COLO829 (cell line): ENCODE measurements around the gene PSME3.
A peak's percentile ranks its signal among the peaks of the same experiment; 100 is the strongest.

Experiments used
- DNase-seq: peaks from one replicate; pipeline ENCODE4 v3.0.0; 2012; ENCODE audit warnings: low spot score

Gene PSME3, protein sequence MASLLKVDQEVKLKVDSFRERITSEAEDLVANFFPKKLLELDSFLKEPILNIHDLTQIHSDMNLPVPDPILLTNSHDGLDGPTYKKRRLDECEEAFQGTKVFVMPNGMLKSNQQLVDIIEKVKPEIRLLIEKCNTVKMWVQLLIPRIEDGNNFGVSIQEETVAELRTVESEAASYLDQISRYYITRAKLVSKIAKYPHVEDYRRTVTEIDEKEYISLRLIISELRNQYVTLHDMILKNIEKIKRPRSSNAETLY

DNA sequence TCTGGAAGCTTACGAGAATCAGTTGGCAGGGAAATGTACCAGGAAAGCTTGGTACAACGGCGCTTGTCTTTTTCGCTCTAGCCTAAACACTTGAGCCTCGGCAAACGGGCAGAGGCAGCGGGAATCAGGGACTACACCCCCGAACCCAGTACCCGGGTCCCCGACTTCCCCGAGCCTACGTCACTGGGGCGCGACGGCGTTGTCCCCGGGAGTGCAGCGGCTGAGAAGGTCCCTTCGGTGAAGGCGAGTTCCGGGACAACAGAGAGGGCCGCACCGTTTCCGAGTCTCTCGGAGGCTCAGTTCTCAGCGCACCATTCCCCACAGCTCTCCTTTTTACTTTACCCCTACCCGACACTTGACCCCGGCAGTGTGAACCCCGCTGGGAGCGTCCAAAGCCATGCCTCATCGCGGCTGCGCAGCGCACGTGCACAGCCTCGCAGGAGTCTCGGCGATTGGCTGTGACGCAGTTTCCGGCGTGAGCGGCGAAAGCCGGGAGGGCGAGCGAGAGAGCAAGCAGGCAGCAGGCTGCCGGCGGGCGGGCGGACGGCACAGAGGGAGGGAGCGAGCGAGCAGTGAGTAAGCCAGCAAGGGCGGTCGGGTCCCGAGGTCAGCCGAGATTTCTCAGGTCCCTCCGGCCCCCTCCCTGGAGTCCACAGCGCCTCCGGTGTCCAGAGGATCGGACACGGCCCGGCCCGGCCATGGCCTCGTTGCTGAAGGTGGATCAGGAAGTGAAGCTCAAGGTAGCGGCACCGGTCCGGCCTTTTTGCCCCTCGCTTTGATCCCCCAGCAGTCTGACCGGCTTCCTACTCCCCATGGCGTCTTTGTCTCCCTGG lies at the start of gene PSME3:
Gene PSME3, plus strand, starts transcription at position 464 of the 833 bp plus-strand sequence. Its CDS starts 235 bp downstream, at position 699.
- DNase-seq = peak; percentile 90

DNA sequence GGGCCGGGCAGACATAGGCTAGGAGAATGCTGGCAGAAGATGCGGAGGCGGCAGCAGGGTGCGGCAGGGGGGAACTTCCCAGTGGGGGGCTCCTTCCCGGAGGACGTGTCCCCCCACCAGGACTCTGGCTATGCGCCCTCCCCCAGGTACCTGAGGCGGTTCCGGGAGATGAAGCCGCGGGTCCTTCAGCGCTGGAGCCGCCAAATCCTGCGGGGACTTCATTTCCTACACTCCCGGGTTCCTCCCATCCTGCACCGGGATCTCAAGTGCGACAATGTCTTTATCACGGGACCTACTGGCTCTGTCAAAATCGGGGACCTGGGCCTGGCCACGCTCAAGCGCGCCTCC lies 49.4 kb upstream of the PSME3 start:
- DNase-seq = no peak

DNA sequence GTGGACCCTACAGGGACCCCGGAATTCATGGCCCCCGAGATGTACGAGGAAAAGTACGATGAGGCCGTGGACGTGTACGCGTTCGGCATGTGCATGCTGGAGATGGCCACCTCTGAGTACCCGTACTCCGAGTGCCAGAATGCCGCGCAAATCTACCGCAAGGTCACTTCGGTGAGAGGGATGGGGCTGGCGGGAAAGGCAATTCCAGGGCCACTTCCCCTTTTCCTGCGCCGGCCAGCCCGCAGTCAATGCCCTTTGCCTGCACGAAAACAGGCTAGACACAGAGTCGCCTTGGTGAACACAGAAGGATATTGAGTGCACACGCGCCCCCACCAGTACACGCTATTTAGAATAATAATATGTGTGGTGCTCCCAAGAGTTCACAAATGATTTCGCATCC lies 48.8 kb upstream of the PSME3 start:
- DNase-seq = no peak

DNA sequence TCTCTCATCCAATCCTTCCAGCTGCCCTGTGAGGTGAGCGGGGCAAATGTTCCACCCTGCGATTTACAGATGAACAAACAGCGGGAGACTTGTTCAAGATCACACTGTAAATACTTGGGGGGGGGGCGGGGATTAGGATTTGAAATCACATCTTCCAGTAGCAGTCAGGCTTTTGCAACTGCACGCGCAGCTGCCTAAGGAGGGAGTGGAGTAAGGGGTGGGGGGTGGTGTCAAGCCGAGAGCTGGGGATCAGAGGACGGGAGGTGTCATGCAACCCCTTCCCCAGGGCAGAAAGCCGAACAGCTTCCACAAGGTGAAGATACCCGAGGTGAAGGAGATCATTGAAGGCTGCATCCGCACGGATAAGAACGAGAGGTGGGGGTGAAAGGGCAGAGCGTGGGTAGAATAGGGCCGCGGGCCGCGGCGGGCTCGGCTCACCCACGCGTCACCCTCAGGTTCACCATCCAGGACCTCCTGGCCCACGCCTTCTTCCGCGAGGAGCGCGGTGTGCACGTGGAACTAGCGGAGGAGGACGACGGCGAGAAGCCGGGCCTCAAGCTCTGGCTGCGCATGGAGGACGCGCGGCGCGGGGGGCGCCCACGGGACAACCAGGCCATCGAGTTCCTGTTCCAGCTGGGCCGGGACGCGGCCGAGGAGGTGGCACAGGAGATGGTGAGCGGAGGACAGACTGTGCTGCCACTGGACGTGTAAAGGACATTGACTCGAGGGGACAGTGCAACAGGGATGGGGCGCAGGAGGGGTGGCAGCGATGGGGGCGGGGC lies 48.2 kb upstream of the PSME3 start:
- DNase-seq = no peak

DNA sequence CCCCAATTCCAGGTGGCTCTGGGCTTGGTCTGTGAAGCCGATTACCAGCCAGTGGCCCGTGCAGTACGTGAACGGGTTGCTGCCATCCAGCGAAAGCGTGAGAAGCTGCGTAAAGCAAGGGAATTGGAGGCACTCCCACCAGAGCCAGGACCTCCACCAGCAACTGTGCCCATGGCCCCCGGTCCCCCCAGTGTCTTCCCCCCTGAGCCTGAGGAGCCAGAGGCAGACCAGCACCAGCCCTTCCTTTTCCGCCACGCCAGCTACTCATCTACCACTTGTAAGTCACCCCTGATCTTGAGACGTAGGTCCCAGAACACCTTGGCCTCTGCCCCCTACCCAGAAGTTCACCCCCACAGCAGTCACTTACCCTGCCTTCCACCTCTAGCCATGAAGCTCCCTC lies 45.9 kb upstream of the PSME3 start:
- no peak for DNase-seq

DNA sequence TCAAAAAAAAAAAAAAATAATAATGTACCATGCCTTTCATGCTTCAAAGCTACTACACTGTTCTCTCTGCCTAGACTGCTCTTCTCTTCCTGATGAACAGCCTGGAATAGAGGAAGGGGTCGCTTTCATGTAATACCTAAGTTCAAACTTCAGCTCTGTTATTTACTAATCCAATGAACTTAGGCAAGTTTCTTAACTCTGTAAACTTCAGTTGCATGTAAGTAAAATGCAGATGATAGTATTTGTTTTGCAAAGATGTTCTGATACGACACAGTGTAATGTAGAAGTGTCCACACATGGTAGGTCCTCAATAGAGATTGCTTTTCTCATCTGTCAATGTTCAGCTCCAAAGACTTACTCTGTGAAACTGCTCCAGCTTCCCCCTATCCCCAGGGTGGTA lies 41.2 kb upstream of the PSME3 start:
- no peak for DNase-seq

DNA sequence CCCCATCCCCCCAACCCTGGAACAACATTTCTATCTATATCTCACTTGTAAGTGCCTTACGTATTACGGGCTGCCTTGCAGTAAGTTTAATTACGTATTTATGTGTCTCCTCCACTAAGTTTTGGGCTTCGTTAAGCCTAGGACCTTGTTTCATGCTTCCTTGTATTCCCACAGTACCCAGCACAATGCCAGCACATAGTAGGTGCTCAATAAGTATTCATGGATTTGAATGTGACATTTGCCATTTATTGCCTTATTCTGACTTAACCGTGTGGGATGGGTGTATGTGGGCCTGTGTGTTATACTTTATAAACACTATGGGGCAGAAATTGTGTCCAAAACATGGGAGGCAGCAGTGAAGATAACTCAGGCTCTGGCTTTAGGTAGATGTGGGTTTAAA lies 40.7 kb upstream of the PSME3 start:
- no peak for DNase-seq

DNA sequence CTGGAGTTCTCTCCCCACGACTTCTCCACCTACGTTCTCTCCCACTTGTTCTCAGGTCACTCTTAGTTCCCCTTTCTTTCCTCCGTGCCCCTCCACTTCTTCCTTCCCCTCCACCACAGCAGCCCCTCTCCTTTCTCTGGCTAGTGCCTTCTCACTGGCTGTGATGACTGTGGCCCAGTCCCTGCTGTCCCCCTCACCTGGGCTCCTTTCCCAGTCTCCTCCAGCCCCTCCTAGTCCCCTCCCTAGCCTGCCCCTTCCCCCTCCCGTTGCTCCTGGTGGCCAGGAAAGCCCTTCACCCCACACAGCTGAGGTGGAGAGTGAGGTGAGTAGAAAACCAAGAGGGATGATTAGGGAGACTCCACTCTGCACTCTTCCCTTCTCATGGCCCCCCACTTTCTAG lies 38.1 kb upstream of the PSME3 start:
- DNase-seq = no peak

DNA sequence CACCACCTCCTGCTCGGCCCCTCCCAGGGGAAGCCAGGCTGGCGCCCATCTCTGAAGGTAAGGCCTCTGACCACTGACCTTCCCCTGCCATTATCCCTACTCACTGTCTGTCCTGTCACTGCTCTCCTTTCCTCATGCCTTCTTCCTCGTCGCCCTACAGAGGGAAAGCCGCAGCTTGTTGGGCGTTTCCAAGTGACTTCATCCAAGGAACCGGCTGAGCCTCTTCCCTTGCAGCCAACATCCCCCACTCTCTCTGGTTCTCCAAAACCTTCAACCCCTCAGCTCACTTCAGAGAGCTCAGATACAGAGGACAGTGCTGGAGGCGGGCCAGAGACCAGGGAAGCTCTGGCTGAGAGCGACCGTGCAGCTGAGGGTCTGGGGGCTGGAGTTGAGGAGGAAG lies 37.7 kb upstream of the PSME3 start:
- no peak for DNase-seq

DNA sequence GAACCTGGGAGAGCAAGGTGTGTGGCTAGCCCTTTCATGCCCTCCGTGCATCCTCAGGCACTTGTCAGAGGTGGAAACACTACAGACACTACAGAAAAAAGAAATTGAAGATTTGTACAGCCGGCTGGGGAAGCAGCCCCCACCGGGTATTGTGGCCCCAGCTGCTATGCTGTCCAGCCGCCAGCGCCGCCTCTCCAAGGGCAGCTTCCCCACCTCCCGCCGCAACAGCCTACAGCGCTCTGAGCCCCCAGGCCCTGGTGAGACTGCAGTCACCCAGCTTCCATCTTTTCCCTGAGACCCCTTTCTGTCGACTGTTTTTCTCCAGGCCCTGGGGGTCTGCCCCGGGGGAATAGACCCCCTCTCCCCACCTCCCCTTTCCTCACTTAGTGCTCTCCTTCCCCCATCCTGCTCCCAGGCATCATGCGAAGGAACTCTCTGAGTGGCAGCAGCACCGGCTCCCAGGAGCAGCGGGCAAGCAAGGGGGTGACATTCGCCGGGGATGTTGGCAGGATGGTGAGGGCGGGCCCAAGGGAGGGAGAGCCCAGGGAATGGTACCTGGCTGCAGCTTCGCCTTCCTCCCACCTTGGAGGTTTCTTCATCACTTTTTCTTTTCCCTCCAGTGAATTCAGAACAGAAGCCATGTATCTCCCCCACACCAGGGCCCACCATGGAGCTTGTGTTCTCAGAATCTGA lies 37.0 kb upstream of the PSME3 start:
- DNase-seq = no peak

DNA sequence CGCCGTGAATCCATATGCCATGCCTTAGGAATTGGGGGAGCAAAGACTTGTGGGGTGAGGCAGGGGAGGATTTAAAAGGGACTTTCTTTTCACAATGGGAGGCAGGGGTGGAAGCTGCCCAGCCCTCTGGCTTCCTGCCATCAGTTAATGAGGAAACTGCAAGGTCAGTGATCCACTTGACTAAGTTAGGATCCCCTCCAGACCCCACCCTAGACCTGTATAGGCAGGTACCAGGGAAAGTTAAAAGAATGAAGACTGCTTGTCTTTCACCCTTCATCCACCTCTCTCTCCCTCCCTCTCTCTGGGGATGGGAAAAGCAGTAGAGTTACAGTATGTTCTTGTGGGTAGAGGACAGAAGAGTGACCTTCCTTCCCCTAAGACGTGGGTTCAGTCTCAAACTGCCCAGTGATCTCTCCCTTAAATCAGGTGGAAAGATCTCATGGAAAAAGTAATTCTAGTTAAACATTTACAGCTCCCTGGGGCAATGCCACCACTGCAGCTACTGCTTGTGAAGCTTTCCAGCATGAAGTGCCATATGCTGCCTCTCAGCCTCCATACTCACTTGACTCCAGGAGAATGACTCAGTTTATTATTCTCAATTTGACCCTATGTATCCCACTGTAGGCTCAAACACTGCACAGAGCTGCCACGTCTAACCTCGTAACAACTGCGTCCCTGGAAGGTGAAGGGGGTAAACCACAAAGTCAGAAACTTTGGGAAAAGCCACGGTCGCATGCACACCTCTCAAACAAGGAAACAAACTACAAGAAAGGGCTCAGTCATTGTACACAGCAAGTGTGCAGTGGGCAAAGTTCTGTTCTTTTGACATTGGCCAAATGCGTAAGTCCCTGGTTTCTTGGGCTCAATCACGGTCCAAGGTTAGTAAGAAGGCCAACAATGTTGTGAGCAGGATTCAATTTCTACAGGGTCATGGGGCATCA lies 35.9 kb upstream of the PSME3 start:
- no peak for DNase-seq

DNA sequence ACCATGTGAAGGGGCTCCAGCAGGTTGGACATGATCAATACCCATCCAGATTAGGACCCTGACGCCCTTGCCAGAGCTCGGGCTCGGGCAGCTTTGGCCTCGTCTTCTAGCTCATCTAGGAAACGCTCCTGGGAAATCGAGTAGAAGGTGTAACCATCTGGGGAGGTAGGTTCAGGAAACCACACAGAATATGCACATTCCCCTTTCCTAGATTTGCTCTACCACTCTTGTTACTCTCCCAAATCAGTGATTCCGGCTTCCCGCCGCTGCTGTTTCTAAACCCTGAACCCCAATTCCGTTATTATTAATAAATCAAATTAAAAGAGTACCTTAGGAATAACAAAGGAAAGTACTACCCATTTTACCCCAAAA lies 35.2 kb upstream of the PSME3 start:
- DNase-seq = no peak

DNA sequence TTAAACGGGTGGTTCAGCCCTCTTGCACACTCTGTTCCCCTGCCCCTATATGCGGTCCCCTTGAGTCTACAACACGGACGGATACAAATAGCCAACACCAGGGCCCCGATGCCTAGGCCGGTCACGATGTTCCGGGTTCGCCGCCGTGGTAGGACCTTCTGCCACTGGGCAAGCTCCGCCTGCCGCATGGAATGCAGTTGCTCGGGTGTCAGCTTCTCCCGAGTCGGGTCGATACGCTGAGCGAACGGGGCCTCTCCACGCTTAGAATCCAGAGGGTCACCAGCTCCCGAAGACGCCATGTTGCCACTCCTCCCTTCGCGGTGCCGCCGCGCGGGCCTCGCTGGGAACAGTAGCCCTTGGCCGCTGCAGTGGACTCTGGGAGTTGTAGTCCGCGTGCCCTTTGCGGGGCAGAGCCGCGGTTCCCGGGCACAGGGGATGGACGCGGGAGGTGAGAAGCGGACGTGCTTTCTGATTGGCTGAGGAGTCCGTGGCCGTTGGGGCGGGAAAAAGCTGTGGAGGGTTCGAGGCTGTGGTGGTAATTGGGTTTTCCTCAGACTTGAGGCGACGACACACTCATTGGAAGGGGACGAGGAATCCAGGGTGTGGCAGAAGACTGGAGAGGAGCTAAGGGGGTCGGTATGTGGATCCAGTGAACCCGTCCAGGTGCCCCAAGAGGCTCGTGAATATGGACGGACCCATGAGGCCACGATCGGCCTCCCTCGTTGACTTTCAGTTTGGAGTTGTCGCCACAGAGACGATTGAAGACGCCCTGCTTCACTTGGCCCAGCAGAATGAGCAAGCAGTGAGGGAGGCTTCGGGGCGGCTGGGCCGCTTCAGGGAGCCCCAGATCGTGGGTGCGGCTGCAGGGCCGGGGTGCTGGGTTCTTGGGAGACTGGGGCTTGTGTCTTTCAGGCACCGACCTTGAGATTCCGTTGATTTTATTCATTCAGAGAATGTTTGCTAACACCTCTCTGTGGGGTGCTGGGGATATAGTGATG lies 34.5 kb upstream of the PSME3 start, which contains the start of the genes CNTD1 and COA3:
Gene CNTD1, plus strand, starts transcription at position 479 of the 998 bp plus-strand sequence. Its CDS starts 207 bp downstream, at position 686.
Gene COA3, minus strand, starts transcription at position 322 of the 998 bp plus-strand sequence. Its CDS starts 23 bp downstream, at position 299.
- peak; percentile 77 for DNase-seq

DNA sequence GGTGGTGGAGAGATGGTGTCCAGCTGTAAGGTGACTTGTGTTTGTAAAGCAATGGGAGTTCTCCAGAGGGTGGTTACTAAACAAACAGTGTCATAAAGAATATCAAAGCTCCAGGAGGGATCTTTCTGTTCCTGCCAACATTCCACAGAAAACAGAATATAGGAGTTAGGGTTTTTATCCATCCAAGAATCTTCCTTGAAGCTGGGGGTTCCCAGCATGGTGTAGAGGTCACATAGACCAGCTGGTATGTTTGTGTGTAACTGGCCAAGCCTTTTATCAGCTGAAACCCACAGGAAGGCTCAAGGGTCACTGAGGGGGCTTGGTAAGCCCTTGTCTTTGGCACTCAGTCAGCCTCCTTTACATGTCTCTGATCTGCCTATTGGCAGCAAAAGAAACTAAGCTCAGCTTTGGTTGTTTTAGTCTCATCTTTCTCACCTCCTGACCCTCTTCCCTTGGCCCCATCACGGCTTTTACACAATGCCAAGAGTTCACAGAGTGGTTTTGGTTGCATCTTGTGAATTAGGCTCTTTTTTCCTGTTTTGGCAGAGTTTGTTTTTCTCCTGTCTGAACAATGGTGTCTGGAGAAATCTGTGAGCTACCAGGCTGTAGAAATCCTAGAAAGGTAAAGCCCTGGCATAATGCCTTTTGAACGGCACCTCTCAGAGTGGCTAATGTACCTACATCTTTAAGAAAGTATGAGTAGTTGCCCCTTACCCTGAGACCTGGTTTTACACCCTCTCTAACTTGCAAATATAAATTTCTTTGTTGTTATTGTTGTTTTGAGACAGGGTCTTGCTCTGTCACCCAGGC lies 29.9 kb upstream of the PSME3 start:
- DNase-seq = no peak

DNA sequence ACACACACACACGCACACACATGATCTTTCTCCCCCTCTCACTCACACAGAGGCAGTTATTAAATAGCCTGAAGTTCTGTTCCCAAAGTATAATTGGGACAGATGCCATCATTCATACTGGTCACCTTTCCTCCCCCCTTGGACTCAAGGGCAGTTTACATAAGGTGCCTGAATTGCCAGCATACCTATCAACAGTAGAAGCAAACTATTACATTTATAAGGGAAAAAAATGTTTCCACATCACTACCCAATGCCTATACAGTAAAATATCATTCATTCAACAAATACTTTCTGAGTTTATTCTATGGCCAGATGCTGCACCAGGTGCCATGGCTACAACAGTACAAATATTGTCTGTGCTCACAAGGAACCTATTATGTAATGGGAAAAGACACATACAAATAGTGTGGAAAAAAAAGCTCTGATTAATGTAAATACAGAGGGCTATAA lies 28.3 kb upstream of the PSME3 start:
- peak; percentile 49 for DNase-seq

DNA sequence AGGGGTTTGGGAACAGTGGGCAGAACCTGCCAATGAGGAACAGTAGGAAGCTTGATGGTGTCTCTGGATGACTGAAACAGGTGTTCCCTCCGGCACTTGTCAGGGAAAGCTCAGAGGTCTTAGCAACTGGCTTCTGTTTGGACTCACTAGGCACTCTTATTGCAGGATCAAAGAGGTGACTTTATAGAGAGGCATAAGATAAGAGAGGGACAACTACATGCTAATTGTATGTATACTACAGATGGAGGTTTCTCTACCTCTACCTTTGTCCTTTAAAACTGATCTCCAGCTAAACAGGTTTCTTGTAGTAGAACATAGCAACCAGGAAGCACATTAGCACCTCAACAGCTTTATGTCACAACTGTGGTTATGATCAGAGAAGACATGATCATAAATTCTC lies 26.9 kb upstream of the PSME3 start:
- no peak for DNase-seq

DNA sequence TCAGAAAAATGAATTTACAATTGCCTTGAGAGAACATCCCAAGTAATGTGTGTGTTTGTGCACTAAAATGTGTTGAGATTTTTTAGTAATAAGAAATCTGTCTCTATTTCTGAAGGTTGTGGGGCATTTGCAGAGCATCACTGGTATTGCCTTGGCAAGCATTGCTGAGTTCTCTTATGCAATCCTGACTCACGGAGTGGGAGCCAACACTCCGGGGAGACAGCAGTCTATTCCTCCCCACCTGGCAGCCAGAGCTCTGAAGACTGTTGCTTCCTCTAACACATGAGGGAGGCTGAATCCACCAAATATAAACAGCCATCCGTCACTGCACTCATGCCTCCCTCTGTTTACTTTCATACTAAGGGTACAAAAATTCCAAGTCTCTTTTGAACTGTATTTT lies 23.9 kb upstream of the PSME3 start:
- no peak for DNase-seq

DNA sequence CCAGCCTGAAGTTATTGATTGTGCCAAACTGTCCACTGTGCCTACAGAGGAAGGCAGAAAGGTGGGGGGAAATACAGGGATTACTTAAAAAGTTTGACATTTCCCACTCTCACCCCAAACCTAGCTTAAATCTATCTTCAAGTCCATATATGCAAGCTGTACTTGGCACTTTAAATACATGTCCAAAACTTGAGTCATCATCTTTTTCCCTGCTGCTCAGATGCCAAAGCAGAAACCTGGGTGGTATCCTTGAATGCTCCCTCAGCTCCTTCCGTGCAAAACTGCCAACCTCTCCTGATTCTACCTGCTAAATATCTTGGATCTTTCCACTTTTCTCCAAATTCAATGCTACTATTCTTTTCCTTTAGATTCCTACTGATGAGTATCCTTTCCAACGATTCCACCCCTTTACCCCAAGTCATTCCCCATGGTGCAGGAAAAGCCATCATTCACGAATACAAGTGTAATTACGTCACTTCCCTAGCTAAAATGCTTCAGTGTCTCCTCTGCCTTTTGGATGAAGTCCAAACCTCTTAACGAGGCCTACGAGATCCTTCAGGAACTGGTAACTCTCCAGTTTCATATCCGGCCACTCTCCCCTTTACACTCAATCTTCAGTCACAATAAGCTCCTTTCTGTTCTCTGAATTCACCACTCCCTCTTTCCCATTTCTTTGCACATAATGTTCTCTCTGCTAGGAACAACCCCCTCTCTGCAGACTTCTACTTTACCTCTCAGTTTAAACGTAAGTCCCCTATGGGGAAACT lies 18.4 kb upstream of the PSME3 start:
- peak; percentile 96 for DNase-seq
